NCI-H2196 (cell line): ENCODE results near the gene SARNP.
A peak's percentile ranks its signal among the peaks of the same experiment; 100 is the strongest.

Experiments used
- DNase-seq: peaks from one replicate; lab custom pipeline; 2025; ENCODE audit not compliant: unreplicated experiment; lab: John Stamatoyannopoulos, UW

The SARNP gene

GRCh38 chr12:55743406-55744339, 73.9 kb downstream of the SARNP start:
- DNase-seq: no peak

- peak; percentile 85 for DNase-seq
These were observed 74.7 kb downstream of the SARNP start, which contains the start of gene GDF11 for GRCh38 chr12:55742719-55743405. Gene GDF11 (plus strand): TSS chr12:55743122. CDS start chr12:55743317, 195 bp downstream.

- DNase-seq: no peak
These were observed 75.4 kb downstream of the SARNP start for GRCh38 chr12:55741931-55742680.

- no peak for DNase-seq
These were observed 78.5 kb downstream of the SARNP start for GRCh38 chr12:55739025-55739378.

- DNase-seq: peak; percentile 93
These were observed 79.2 kb downstream of the SARNP start for GRCh38 chr12:55738123-55739024.

GRCh38 chr12:55737581-55738122, 79.9 kb downstream of the SARNP start:
- DNase-seq: peak; percentile 25

GRCh38 chr12:55736780-55737580, 80.5 kb downstream of the SARNP start:
- DNase-seq: peak; percentile 85

DNA sequence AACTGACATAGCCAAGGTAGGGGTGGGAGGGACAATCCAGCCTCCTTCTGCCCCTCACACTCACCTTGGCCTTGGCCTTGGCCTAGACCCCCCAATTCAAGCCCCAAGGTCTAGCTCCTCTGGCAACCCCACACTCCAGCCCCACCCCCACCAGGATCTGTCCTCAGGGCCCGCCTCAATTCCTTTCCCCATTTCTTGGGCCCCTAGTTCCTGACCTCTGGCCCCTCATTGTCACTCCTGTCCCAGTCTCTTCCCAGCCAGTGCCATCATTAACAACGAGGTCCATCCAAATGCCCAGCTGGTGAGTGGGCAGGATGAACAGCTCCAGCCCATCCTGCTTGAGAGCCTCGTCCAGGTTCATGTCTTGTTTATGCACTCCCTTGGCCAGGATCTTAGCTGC, 81.4 kb downstream of the SARNP start:
- DNase-seq: no peak

- DNase-seq: no peak
These were observed 82.9 kb downstream of the SARNP start for GRCh38 chr12:55734595-55734994.

DNA sequence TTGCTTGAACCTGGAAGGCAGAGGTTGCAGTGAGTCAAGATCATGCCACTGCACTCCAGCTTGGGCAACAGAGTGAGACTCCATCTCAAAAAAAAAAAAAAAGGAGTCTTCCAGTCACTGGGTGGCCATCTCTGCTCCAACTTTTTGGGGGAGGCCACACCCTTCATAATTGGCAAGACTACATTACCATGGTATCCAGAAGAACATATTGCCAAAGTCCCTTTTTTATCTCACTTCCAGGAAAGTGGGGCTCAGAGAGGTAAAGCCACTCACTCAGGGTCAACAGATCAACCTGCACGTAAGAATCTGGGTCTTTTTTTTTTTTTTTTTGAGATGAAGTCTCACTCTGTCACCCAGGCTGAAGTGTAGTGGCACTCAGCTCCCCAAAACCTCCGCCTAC, 83.7 kb downstream of the SARNP start:
- no peak for DNase-seq

DNA sequence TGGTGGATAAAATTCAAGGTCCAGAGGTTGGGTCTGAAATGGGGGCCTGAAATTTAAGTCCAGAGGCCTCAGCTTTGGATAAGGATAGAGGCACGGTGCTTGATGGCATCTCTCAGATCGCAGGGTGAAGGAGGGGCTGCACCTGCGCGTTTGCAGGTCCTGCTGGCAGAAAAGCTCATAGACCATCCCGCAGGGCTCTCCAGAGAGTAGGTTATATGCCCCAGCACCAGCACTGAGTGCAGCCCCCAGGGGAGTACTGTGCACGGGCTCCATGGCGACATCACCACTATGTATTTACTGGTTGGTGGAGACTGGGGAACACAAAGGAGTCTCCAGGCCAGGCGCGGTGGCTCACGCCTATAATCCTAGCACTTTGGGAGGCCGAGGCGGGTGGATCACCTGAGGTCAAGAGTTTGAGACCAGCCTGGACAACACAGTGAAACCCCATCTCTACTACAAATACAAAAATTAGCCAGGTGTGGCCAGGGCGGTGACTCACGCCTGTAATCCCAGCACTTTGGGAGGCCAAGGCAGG, 84.4 kb downstream of the SARNP start:
- no peak for DNase-seq

DNA sequence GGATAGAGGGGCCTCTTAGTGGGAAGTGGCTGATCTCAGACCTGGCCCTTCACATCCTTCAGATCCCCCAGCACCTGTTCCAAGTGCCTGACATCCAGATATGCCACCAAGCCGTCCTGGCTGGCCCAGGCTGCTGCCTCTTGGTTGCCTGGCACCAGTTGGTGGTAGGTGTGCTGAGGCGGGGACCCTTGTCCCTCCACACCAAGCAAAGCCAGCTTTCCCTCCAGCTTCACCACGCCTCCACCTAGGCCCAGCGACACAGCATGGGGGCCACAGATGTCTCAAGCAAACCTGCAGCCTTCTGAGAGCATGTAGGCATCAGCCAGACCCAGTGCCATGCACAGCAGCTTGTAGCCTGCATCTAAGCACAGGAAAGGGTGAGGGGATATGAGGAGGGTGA, 85.2 kb downstream of the SARNP start:
- no peak for DNase-seq

DNA sequence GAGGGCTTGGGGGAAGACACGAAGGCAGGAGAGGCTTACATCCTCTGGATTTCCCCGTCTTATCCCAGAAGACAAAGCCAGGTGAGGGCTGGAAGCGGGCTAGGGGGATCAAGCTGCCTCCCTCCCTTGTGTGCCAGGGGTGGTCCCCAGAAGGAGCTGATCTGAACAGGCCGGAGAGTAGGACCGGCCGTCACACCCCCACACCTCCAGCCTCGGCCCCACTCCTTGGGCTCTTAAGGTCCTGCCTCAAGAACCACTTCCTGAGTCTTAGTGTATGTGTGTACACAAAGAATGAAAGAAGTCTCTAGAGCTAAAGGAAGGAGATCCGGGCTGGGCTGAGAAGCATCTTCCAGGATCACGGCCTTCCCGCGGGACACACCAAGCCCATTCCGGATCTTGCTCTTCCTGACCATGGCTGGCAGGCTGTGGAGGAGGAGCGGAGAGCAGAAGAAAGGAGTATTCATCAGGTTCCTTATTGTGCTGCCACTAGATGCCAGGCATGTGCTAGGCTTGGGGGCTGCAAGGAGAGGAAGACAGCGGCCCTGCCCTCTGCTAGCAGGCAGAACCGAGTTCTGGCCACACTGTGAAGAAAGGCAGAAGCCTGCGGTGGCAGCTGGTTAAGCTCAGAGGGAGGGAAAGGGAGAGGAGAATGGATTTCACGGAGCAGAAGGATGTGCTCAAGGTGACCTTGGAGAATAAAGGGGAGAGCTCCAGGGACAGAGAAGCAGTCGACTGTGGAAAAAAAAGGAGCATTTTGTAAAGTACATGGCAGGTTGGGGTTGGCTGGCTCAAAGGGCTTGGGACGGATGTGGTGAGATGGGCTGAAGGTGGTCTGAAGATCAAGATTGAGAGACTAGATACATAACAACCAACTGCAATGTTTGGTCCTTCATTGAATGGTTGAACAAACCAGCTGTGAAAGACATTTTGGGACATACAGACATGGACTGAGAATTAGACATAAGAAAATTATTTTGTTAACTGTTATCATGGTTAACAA, 87.4 kb downstream of the SARNP start:
- DNase-seq: no peak

DNA sequence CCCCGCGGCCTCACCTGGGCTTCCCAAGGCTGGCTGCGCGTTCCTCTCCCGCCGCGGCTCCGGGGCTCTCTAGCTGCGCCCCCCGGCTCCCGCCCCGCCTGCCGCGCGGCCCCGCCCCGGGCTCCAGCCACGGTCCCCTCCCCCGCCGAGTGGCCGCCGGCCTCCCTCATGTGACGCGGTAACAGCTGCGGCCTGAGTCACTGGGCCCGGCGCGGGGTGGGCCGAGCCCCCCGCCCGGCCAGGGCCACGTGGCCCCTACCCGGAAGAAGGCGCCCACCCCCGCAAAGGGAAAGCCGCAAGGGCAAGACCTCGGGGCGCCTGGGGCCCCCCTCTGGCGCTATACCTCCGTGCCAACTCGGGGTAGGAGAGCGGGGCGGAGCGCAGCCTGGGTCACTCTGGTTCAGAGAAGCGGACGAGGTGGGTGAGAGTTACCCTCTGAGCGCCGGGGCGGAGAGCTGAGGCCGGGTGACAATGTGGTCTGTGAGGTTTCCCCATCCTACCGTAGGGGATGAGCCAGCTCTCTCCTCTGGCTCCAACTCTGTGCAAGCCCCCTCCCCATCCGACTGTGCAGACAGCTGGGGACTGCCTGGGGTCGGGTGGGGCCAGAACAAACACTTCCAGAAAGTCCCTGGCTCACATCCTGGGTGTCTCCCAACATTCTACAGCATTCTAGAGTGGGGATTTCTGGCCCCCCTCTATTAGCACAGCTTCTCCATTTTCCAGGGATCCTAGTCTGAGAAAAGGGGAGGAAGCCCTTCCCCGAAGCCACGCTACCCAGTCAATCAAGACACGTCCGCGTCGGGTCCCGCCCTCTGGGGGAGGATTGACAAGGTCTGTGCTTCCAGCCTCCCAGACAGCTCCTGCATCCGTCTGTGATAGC, 88.3 kb downstream of the SARNP start, which contains the start of gene CD63:
Gene CD63, minus strand, starts transcription at position 71 of the 880 bp plus-strand sequence. CDS start 668 bp downstream, outside the sequence.
- peak; percentile 90 for DNase-seq

DNA sequence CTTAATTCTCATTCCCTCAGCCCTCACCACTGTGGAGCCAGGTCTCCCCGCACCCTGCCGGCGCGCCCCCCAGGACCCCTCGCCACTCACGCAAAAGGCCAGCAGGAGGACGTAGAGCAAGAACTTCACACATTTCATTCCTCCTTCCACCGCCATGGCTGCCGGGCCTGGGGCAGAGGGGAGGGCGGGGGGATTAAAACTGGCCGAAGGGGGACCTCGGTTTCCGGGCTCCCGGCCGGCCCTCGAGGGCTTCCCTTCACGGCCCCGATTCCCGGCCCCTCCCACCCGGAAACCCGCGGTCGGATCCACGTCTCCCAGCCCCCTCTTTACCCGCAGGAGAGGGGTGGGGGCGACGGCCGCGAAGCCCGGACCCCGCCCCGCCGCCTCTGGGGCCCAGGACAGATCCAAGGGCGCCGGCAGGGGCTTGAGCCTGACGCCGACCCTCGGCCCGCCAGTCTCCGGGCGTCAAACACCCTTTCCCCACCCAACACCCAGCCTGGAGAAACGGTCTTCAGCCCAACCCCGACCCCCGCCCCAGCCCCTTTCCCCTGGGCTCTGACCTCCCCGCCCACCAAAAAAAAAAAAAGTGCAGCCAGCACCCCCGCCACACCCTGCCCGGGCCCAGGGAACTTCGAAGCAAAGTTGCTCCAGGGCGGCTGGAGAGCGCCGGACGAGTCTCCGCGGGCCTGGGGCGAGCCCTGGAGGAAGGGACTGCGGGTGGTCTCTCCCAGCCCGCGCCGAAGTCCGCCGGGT, 89.2 kb downstream of the SARNP start:
- peak; percentile 45 for DNase-seq

DNA sequence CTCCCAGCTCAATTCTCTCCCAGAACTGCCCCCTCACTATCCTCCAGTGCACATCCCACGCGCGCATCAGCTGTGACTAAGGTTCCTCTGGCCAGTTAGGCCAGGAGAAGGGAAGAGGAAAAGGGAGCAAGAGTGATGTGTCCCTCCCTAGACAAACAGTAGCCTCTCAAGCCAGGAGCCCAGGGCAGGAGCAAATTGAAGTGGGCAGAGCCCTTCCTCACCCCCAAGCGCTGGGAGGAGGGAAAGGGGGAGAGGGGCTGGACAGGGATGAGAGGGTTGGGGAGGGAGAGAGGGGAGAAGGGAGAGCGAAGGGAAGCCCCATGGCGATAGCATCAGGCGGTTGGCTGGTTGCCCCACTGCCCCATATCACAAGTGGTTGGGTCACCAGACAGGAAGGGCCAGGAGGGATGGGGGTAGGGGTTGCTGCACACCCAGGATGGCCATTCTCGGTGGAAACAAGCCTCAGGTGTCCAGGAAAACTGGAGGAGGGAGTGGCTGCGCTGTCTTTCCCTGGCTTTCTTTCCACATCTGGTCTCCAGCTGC, 89.8 kb downstream of the SARNP start:
- peak; percentile 69 for DNase-seq
